C4-2B (cell line): Measurements from ENCODE around the gene ANKRD49.

Source experiments
- H3K27ac ChIP-seq: fragments of 450-650 bp; 2 replicates; pipeline ENCODE4 v1.5.1; 2017
- ZFX ChIP-seq: fragments of 450-650 bp; IDR thresholded peaks from 2 replicates; pipeline ENCODE4 v1.6.1; 2017
- TF ChIP-seq, protein P1 (sequence below): fragments of 450-650 bp; conservative IDR thresholded peaks from 2 replicates; pipeline ENCODE4 v1.5.1; 2017; ENCODE audit warnings: mild to moderate bottlenecking

ANKRD49 gene, protein sequence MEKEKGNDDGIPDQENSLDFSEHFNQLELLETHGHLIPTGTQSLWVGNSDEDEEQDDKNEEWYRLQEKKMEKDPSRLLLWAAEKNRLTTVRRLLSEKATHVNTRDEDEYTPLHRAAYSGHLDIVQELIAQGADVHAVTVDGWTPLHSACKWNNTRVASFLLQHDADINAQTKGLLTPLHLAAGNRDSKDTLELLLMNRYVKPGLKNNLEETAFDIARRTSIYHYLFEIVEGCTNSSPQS

DNA sequence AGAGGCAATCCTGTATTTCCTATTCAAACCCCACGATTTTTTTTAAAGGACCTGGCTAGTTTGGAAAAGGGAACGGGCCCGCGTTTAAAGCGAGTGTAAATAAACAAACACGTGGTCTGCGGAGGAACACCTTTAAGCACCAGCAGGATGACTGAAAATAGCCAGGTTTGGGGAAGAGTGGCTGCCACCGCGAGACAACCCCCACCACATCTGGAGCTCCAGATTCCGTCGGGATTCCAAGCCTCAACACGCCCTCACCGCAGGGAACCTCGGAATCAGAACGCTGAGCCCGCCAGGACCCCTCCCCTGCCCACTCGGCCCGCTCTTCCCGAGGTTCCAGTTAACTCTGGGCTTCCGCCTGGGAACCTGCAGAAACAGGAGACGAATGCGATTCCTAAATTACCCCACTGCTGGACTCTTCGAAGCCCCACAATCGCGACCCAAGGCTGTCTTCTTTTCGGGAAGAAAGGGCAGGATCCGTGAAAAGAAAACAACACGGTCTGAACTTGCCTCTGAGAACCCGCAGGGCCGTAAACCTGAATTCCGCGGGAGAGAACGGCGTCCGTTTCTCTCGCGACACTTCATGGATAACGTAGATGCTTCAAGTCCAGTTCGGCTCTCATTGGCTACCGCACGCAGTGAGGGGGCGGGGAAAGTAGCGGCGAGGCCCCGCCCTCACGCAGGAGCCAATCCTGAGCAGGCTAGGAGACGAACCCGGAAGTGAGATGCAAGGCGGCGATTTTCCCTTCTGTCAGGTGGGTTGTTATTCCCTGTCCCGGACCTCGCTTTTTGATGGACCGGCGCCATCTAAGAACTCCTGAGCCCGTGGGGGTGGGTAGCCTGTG is at the start of gene ANKRD49, which contains the start of gene MRE11:
TSS of gene ANKRD49 (plus strand) at position 704 of the 845 bp plus-strand sequence. CDS start 2,710 bp downstream, outside the sequence.
TSS of gene MRE11 (minus strand) at position 564 of the 845 bp plus-strand sequence. CDS start 1,043 bp downstream, outside the sequence.
- peak within 1 kb of the TSS; percentile 69 for H3K27ac ChIP-seq

DNA sequence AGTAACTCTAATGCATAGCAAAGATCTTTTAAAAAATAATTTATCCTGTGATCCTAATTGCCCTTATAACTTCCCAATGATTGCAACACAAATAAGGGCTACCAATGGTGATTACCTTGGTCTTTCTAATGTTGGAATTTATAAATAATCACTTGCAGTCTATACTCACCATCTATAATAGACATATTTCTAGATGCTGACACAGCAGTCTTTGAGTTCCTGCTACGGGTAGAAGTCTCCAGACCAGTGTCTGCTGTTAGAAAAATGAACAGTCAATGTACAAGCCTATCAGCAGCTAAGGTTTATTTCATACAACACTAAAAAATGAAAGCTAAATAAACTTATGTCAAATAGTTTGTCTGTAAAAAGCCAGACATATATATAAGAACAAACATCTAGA is 48.1 kb upstream of the ANKRD49 start:
- H3K27ac ChIP-seq: no peak overlapping the region
- TF ChIP-seq ZFX: no peak
- TF ChIP-seq, protein P1, sequence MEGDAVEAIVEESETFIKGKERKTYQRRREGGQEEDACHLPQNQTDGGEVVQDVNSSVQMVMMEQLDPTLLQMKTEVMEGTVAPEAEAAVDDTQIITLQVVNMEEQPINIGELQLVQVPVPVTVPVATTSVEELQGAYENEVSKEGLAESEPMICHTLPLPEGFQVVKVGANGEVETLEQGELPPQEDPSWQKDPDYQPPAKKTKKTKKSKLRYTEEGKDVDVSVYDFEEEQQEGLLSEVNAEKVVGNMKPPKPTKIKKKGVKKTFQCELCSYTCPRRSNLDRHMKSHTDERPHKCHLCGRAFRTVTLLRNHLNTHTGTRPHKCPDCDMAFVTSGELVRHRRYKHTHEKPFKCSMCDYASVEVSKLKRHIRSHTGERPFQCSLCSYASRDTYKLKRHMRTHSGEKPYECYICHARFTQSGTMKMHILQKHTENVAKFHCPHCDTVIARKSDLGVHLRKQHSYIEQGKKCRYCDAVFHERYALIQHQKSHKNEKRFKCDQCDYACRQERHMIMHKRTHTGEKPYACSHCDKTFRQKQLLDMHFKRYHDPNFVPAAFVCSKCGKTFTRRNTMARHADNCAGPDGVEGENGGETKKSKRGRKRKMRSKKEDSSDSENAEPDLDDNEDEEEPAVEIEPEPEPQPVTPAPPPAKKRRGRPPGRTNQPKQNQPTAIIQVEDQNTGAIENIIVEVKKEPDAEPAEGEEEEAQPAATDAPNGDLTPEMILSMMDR: no peak

More for the DNA sequence above, at the start of gene ANKRD49, which contains the start of gene MRE11:
- TF ChIP-seq, protein P1: no peak
- no peak; the same call in 1 of the 2 replicates for TF ChIP-seq ZFX

DNA sequence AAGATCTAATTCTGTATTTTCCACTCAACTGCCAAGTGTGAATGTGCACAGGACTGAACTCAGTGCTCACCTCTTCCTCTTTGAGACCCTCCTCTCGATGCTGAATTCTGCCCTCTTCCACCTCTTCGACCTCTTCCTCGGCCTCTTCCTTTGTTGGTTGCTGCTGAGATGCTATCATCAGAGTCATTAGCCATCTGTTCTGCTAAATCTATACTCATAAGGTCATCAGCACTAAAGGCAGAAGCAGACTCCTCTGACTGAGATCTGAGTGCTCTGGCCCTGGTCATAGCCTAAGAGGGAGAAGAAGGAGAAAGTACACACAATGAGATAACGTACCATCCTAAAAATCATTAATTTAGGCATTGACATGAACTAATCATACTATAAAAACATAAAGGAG is 46.6 kb upstream of the ANKRD49 start:
- TF ChIP-seq ZFX: no peak
- TF ChIP-seq, protein P1: no peak
- no peak overlapping the region for H3K27ac ChIP-seq

DNA sequence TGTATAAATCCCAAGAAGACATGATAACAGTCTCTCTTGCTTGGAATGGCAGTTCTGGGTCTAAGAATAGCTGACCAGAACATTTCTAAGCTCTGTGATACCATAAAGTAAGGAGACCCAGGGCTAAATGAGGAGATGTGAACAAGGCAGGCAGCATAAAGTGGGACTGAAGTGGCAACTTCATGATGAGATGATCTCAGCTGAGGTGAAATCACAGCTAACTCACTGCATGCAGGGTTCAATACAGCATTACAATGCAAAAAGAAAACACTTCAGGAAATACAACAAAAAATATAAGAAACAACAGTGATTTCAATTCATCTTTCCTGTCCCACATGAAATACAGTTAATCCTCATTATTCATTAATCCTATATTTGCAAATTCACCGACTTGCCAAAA is 44.8 kb upstream of the ANKRD49 start:
- H3K27ac ChIP-seq: no peak overlapping the region
- TF ChIP-seq ZFX: no peak
- TF ChIP-seq, protein P1: no peak

DNA sequence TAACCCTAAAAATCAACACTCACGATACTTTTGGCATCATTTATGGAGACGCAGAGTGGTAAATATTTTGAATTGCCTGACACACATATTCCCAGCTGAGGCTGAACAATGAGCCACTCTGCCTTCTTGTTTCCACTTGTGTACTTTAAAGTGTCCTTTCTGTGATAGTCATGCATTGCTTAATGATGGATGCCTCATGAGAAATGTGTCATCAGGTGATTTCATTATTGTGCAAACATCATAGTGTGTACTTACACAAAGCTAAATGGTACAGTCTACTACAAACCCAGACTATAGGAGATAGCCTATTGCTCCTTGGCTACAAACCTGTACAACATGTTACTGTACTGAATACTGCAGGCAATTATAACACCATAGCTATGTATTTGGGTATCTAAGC is 44.3 kb upstream of the ANKRD49 start:
- no peak overlapping the region for H3K27ac ChIP-seq
- TF ChIP-seq, protein P1: no peak
- TF ChIP-seq ZFX: no peak

DNA sequence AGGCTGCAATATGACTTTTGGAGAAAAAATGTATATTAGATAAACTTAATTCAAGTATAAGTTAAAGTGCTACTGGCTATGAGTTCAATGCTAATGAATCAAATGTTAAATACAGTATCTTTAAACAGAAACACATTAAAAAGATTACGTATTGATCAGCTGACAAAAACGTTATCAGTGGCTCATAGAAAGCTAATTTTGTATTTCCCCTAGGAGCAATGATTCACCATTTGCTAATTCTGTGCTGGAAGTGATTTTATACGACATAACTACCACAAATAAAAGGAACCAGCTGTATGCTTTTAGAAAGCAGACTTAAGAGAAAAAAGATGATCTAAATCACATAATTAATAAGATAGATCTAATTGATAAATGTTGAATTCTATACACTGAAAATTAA is 43.7 kb upstream of the ANKRD49 start:
- TF ChIP-seq, protein P1: no peak
- TF ChIP-seq ZFX: no peak
- H3K27ac ChIP-seq: no peak overlapping the region

DNA sequence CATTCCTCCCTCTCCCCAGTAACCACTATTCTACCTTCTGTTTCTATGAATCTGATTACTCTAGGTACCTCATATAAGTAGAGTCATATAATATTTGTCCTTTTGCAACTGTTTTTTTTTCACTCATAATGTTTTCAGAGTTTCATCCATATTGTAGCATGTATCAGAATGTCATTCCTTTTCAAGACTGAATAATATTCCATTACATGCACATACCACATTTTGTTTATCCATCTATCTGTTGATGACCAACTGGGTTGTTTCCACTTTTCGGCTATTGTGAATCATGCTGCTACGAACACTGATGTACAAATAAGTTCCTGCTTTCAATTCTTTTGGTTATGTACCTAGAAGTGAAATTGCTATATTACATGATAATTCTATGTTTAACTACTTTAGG is 40.8 kb upstream of the ANKRD49 start:
- no peak overlapping the region for H3K27ac ChIP-seq
- no peak for TF ChIP-seq ZFX
- TF ChIP-seq, protein P1: no peak
